Muscle of arm (tissue), 12 donors: ENCODE measurements around the gene DLG5. TPM values are rescaled to one million over a fixed set of nuclear protein-coding genes. Genes with fewer than 3 reads are reported as not detected.

Experiments used
- DNase-seq: peaks from one replicate; pipeline ENCODE4 v3.0.0-alpha.2; 2013
- polyA plus RNA-seq, 12 donors: library from polyadenylated mRNA; unstranded; fragments of 120-200 nt; gene quantifications; one replicate each; pipeline ENCODE4 v1.2.1, GENCODE V29; 2013; ENCODE audit not compliant: insufficient read length in 12 of 12

The DLG5 gene
- polyA plus RNA-seq, 12 donors, result 17.0 to 37.7 (median 23.5) TPM; not detected in 1

- no peak for DNase-seq
Observed at GRCh38 chr10:77824908-77825307, 101.6 kb downstream of the DLG5 start.

DNA sequence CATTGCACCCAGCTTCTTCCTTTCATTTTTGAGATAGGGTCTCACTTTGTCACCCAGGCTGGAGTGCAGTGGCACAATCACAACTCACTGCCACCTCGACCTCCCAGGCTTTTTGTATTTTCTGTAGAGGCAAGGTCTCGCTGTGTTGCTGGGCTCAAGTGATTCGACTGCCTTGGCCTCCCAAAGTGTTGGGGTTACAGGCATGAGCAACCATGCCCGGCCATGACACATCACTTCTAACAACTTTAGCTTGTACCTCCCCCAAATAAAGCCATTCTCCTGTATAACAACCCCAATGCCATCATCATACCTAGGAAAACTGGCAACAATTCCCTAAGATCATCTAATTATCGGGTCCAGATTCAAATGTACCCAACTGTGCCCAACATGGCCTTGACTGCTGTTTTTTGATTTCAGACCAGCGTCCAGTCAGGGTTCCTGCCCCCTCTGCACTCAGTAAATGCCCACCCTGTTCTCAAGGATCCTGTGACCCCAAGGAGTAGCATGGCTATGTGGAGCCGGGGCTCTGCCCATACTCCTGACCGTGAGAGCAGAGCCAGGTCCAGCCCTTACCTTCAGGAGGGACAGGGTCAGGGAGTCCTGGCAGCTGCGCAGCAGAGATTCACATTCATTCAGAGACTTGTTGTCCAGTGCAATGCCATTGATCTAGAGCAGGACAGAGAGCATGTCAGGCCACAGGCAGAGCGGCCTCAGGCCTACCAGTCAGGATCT lies 102.6 kb downstream of the DLG5 start:
- DNase-seq, result no peak

DNA sequence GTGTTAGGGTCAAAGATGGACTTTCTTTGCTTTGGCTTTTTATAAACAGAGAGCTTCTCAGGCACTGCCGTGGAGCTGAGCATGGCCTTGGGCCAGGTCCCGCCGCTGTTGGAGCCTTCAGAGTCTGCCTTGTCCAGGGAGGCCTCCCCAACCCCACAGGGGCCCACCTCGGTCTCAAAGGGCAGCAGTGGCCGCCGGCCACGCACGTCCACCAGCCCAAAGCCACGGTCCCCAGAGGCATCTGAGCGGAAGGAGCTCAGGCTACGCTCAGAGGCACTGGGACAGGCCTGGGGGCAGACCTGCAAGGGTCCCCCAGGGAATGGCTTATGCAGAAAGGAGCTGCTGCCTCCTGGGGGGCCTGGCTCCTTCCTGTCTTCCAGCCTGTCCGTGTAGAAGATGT lies 105.0 kb downstream of the DLG5 start:
- no peak for DNase-seq

- no peak for DNase-seq
Observed at GRCh38 chr10:77821036-77821435, 105.5 kb downstream of the DLG5 start.

GRCh38 chr10:77820349-77820748 lies 106.2 kb downstream of the DLG5 start:
- DNase-seq, result no peak

- no peak for DNase-seq
Observed at GRCh38 chr10:77819210-77820112, 107.1 kb downstream of the DLG5 start.

DNA sequence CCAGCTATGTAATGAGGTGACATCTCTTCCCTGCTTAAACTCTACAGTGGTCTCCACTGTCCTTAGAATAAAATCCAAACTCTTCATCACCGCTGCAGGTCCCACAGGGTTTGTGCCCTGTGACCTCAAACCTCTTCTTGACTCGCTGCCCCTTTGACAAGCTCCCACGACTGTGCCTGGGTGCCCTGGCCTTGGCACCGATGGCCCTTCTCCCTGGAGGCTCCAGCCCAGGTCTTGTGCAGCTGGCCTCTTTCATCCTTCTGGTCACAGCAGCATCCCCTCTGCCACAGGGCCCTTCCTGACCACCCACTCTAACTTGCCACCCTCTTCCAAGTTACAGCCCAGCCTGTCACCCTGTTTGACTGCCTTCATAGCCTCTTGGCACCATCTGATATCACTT lies 108.2 kb downstream of the DLG5 start:
- DNase-seq, result no peak

DNA sequence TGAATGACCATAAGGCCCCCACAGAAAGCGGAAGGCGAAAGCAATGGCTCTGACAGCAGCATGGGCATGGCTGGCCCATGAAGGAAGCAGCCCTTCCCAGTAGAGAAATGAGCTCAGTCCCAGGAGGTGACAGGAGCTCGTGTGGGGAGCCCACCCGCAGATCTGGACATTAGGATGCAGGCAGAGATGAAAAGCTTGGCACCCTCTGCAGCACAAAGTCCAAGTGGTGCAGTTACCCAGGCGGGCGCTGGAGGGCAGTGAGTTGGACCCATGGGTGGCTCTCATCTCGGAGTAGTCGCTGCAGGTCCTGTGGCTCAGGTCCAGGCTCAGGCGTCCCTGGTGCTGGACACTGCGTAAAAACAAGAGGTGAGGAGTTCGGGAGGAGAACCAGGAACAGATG lies 109.0 kb downstream of the DLG5 start:
- no peak for DNase-seq

DNA sequence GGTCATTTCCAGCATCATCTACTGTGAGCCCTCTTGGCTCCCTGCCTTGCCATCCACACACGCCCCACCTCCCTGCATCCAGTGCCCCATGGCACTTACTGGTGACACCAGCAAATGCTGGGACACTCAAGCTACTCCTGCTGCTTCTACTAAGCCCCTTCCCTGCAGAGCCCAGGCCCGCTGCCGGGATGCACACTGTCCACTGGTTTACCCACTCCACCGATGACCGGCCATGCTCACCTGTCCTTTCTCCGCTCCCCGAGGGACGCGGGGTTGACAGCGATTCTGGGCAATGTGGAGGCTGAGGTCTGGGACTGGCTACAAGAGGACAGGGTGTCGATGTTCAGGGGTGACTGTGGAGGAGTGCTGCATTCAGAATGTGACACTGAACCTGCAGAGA lies 110.2 kb downstream of the DLG5 start:
- no peak for DNase-seq

- no peak for DNase-seq
Observed at GRCh38 chr10:77812741-77813140, 113.8 kb downstream of the DLG5 start.

- no peak for DNase-seq
Observed at GRCh38 chr10:77811831-77812430, 114.6 kb downstream of the DLG5 start.

- DNase-seq, result no peak
Observed at GRCh38 chr10:77810446-77811335, 115.9 kb downstream of the DLG5 start.

GRCh38 chr10:77809336-77809735 lies 117.2 kb downstream of the DLG5 start:
- no peak for DNase-seq

GRCh38 chr10:77807706-77808105 lies 118.8 kb downstream of the DLG5 start:
- no peak for DNase-seq

GRCh38 chr10:77806511-77807157 lies 119.9 kb downstream of the DLG5 start:
- DNase-seq, result no peak

GRCh38 chr10:77805676-77806075 lies 120.9 kb downstream of the DLG5 start:
- DNase-seq, result no peak

GRCh38 chr10:77804371-77804770 lies 122.2 kb downstream of the DLG5 start:
- DNase-seq, result no peak

DNA sequence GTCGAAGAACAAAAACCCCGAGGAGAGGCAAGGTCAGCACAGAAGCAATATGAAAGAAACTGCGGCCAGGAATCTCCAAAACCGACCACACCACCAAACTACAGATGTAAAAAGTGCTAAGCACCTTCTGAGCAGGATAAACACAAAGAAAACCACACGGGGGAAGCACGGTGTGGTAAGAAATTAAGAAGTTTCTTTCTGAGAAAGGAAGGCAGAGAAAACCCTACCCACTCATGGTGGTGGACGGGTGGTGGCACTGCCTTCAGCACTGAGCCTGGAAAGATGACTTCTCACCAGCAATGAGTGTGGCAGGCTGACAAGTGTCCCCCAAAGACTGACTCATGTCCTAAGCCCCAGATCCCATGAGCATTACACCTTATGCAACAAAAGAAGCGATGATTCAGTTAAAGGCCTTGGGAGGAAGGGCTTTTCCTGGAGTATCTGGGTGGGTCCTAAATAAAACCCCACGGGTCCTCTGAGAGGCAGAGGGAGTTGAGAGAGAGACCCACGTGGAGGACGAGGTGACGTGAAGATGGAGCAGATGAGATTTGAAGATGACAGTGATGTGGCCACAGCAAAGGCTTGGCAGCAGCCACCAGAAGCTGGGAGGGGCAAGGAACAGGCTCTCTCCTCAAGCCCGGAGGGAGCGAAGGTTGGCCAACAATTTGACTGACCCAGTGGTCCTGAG lies 124.9 kb downstream of the DLG5 start:
- DNase-seq, result no peak

GRCh38 chr10:77800738-77801266 lies 125.8 kb downstream of the DLG5 start:
- DNase-seq, result no peak

DNA sequence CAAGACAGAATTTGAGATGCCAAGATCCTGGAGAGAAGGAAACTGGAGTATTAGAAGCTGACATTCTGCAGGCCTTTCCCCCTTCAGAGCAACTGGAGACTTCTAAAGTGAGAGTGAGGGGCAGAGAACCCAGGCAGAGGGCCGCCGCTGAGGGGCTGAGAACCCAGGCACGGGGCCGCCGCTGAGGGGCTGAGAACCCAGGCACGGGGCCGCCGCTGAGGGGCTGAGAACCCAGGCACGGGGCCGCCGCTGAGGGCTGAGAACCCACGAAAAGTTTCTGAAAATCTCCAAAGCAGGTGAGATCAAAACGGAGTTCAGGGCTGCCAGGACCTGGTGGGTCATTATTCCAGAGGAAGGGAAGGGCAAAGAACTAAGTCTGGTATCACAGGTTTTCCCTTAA lies 126.2 kb downstream of the DLG5 start:
- no peak for DNase-seq
